Stimulated activated CD8-positive, alpha-beta memory T cell treated with anti-CD3 and anti-CD28 coated beads, Interleukin-7, amount 100 ng/mL, for 24 hours (primary cell): ENCODE results near the gene MYOM1.
"Not testable (repeated sequence)": the region's sequence is repeated elsewhere in the genome, so short reads cannot be mapped to it uniquely, and the experiment has no call there.

Experiments
- DNase-seq: peaks from one replicate; pipeline ENCODE4 v3.0.0-alpha.2; 2020; ENCODE audit warnings: low read depth

The MYOM1 gene

DNA sequence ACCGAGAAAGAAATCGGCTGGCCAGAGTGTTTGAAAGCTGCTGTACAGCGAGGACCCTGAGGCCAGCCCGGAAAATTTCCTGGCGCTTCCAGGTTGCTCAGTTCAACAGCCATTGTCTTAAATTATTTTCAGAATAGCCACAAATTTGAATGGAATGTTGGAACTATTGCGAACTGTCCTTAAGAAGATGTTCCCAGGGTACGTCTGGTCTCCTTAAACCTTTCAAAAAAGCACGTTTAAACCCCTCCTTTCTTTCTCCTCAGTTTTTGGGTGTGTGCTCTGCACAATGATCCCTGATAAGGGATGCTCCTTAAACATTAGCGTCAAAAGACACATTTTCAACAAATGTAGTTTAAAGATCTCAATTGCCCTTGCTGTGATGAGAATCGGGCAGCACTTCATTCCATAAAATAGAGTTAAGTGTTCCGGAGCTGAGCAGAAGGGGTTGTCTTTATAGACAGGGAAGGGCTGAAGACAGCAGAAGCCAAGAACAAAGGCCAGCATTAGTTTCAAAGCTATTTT lies 192.3 kb downstream of the MYOM1 start:
- DNase-seq, result no peak

GRCh38 chr18:3025544-3025943 lies 194.2 kb downstream of the MYOM1 start:
- no peak for DNase-seq

DNA sequence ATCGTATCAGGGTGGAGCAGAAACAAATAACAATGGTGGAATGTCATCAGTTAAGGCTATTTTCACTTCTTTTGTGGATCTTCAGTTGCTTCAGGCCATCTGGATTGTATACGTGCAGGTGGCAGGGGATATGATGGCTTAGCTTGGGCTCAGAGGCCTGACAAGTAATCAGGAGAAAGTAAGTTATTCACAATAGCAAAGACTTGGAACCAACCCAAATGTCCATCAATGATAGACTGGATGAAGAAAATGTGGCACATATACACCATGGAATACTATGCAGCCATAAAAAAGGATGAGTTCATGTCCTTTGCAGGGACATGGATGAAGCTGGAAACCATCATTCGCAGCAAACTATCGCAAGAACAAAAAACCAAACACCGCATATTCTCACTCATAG lies 196.2 kb downstream of the MYOM1 start:
- not testable (repeated sequence) for DNase-seq
